GM12891 (cell line): ENCODE results near the gene FLT3LG.

Source experiments
- PAX5 ChIP-seq: IDR thresholded peaks from 2 replicates; pipeline ENCODE4 v1.6.1; 2011; ENCODE audit warnings: low read length, moderate library complexity, mild to moderate bottlenecking; ENCODE audit not compliant: insufficient read depth, severe bottlenecking
- POLR2AphosphoS5 ChIP-seq: IDR thresholded peaks from 2 replicates; pipeline ENCODE4 v1.6.1; 2011; ENCODE audit warnings: low read depth, low read length, control low read depth

GRCh38 chr19:49499030-49499670, 25.1 kb downstream of the FLT3LG start:
- TF ChIP-seq POLR2AphosphoS5 (no peak), PAX5 (no peak)
